HEK293 (cell line): ENCODE results near the gene PCDH19.

Experiments
- HOXA7 ChIP-seq: sonication (generic); formaldehyde crosslinking; IDR thresholded peaks from 2 replicates; pipeline ENCODE4 v1.8.1; 2022; ENCODE audit warnings: missing genetic modification reagents, borderline replicate concordance
- MZF1 ChIP-seq: fragments of 450-650 bp; formaldehyde crosslinking; IDR thresholded peaks from 2 replicates; pipeline ENCODE4 v1.5.1; 2017; ENCODE audit warnings: missing biosample characterization, missing genetic modification characterization, borderline replicate concordance
- ZNF24 ChIP-seq: fragments of 450-650 bp; formaldehyde crosslinking; IDR thresholded peaks from 2 replicates; pipeline ENCODE4 v1.5.1; 2016; ENCODE audit warnings: missing biosample characterization, missing genetic modification characterization
- ZNF426 ChIP-seq: fragments of 450-650 bp; formaldehyde crosslinking; IDR thresholded peaks from 2 replicates; pipeline ENCODE4 v1.5.1; 2017; ENCODE audit warnings: missing biosample characterization, missing genetic modification characterization, mild to moderate bottlenecking, inconsistent platforms, moderate library complexity
- ZNF544 ChIP-seq: fragments of 450-650 bp; formaldehyde crosslinking; IDR thresholded peaks from 2 replicates; pipeline ENCODE4 v1.5.0; 2017; ENCODE audit warnings: missing biosample characterization, missing genetic modification characterization
- ZNF585B ChIP-seq: fragments of 450-650 bp; formaldehyde crosslinking; IDR thresholded peaks from 2 replicates; pipeline ENCODE4 v1.5.1; 2016; ENCODE audit warnings: missing biosample characterization, missing genetic modification characterization
- ZNF843 ChIP-seq: fragments of 450-650 bp; formaldehyde crosslinking; IDR thresholded peaks from 2 replicates; pipeline ENCODE4 v1.5.1; 2016; ENCODE audit warnings: missing biosample characterization, missing genetic modification characterization
- TF ChIP-seq, protein P1 (sequence below): fragments of 450-650 bp; formaldehyde crosslinking; IDR thresholded peaks from 2 replicates; pipeline ENCODE4 v1.5.1; 2016; ENCODE audit warnings: missing biosample characterization, missing genetic modification characterization
- TF ChIP-seq, protein P2 (sequence below): sonication (generic); formaldehyde crosslinking; IDR thresholded peaks from 2 replicates; pipeline ENCODE4 v1.8.1; 2022; ENCODE audit warnings: mild to moderate bottlenecking, moderate library complexity, missing genetic modification reagents

DNA sequence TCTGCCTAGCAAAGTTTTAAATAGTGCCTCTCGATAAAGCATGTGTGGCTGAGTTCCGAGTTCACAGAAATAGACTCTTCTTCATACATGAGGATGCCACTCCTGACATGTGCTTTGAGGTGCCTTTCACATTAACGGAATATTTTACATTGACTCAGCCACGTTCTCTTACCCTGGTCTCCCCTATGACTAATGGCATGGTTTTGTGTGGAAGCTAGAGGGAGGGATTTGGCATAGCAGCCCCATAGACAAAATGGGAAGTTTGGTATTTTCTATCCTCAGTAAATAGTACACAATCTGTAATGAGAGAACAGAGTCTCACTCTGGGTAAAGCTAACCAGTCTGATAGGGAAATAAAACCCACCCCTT, 68.9 kb downstream of the PCDH19 start:
- no peak for TF ChIP-seq ZNF544 (tag by site-specific recombination)
- TF ChIP-seq ZNF24 (tag by site-specific recombination) = no peak
- TF ChIP-seq, protein P1, sequence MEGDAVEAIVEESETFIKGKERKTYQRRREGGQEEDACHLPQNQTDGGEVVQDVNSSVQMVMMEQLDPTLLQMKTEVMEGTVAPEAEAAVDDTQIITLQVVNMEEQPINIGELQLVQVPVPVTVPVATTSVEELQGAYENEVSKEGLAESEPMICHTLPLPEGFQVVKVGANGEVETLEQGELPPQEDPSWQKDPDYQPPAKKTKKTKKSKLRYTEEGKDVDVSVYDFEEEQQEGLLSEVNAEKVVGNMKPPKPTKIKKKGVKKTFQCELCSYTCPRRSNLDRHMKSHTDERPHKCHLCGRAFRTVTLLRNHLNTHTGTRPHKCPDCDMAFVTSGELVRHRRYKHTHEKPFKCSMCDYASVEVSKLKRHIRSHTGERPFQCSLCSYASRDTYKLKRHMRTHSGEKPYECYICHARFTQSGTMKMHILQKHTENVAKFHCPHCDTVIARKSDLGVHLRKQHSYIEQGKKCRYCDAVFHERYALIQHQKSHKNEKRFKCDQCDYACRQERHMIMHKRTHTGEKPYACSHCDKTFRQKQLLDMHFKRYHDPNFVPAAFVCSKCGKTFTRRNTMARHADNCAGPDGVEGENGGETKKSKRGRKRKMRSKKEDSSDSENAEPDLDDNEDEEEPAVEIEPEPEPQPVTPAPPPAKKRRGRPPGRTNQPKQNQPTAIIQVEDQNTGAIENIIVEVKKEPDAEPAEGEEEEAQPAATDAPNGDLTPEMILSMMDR (tag by site-specific recombination) = no peak
- TF ChIP-seq ZNF585B = no peak
- TF ChIP-seq, protein P2, sequence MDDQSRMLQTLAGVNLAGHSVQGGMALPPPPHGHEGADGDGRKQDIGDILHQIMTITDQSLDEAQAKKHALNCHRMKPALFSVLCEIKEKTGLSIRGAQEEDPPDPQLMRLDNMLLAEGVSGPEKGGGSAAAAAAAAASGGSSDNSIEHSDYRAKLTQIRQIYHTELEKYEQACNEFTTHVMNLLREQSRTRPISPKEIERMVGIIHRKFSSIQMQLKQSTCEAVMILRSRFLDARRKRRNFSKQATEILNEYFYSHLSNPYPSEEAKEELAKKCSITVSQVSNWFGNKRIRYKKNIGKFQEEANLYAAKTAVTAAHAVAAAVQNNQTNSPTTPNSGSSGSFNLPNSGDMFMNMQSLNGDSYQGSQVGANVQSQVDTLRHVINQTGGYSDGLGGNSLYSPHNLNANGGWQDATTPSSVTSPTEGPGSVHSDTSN (CRISPR knock-in tag) = no peak
- no peak for TF ChIP-seq MZF1
- no peak for TF ChIP-seq ZNF843
- no peak for TF ChIP-seq HOXA7 (CRISPR knock-in tag)
- no peak for TF ChIP-seq ZNF426 (tag by site-specific recombination)
